ENCODE results near the gene NR1I3.

NR1I3 gene

GRCh38 chr1:161198897-161199431 lies 39.0 kb downstream of the NR1I3 start, which contains the start of gene ADAMTS4:
ADAMTS4 (minus strand) TSS chr1:161199054; CDS start chr1:161198627, 427 bp downstream.
- no peaks in the 10 kb centered on the region for H3K27me3 ChIP-seq (ENCODE audit: insufficient read depth, poor library complexity, severe bottlenecking)
- peaks cover 6% of the 10 kb centered on the region for H3K4me1 ChIP-seq (ENCODE audit: insufficient read depth, poor library complexity, severe bottlenecking)
- no peak within 1 kb of the TSS for H3K4me3 ChIP-seq (ENCODE audit: severe bottlenecking)
- H3K27ac ChIP-seq (ENCODE audit: poor library complexity, severe bottlenecking) = no peak within 1 kb of the TSS
- peaks cover 8% of the 10 kb centered on the region for H3K36me3 ChIP-seq (ENCODE audit: low read depth)
- DNase-seq (ENCODE audit: low spot score) = no peak
- no peaks in the 10 kb centered on the region for H3K9me3 ChIP-seq (ENCODE audit: severe bottlenecking)
- ATAC-seq (ENCODE audit: low read depth) = no peak
- no peak for TF ChIP-seq CTCF (IDR thresholded peaks at IDR 0.05; ENCODE audit: poor library complexity, severe bottlenecking)

DNA sequence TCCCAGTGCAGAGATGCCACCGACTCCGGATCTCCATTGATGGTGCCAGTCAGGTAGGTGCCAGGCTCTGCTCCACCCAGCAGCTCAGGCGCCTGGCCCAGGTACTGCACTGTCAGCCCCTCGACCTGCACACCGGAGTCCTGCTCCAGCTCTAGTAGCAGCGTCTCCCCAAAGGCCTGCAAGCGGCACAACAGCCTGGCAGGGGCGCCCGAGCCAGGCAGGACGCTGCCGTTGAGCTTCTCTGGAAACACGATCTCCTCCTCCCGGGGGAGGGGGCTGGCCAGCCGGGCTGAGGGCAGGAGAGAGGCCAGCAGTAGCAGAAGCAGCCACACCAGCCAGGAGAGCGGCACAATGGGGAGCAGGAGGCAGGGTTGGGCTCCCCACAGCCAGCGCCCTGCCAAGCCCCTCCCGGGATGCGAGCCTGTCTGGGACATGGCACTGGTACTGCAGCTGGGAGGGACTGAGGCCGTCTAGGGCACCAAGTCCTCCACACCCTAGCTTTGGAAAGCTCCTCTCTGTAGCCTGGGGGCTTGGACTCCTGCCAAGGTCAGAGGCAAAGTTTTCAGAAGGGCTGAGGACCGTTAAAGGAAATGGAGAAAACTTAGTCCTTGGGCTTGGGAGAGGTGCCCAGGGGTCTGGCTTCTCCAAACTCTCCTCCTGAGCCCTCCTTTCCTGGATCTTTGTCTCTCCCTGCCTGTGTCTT lies 39.7 kb downstream of the NR1I3 start:
- H3K4me3 ChIP-seq (ENCODE audit: severe bottlenecking) = no peak overlapping the region
- DNase-seq (ENCODE audit: low spot score) (no peak), ATAC-seq (ENCODE audit: low read depth) (peak; percentile 22; the same call in 2 of the 3 replicates)
- no peak overlapping the region for H3K27ac ChIP-seq (ENCODE audit: poor library complexity, severe bottlenecking)
- peaks cover 6% of the 10 kb centered on the region for H3K4me1 ChIP-seq (ENCODE audit: insufficient read depth, poor library complexity, severe bottlenecking)
- no peaks in the 10 kb centered on the region for H3K27me3 ChIP-seq (ENCODE audit: insufficient read depth, poor library complexity, severe bottlenecking)
- no peaks in the 10 kb centered on the region for H3K9me3 ChIP-seq (ENCODE audit: severe bottlenecking)
- TF ChIP-seq CTCF (IDR thresholded peaks at IDR 0.05; ENCODE audit: poor library complexity, severe bottlenecking) = no peak
- H3K36me3 ChIP-seq (ENCODE audit: low read depth) = peaks cover 2% of the 10 kb centered on the region

- Histone ChIP-seq H3K9me3 (ENCODE audit: severe bottlenecking) (no peaks in the 10 kb centered on the region), H3K4me1 (ENCODE audit: insufficient read depth, poor library complexity, severe bottlenecking) (peaks cover 6% of the 10 kb centered on the region), H3K27ac (ENCODE audit: poor library complexity, severe bottlenecking) (no peak overlapping the region), H3K36me3 (ENCODE audit: low read depth) (no peaks in the 10 kb centered on the region; the same call in 1 of the 2 replicates), H3K27me3 (ENCODE audit: insufficient read depth, poor library complexity, severe bottlenecking) (no peaks in the 10 kb centered on the region), H3K4me3 (ENCODE audit: severe bottlenecking) (no peak overlapping the region)
- ATAC-seq (ENCODE audit: low read depth) (no peak), DNase-seq (ENCODE audit: low spot score) (no peak)
- TF ChIP-seq CTCF (IDR thresholded peaks at IDR 0.05; ENCODE audit: poor library complexity, severe bottlenecking) = no peak
These were observed 40.3 kb downstream of the NR1I3 start for GRCh38 chr1:161197560-161198193.

DNA sequence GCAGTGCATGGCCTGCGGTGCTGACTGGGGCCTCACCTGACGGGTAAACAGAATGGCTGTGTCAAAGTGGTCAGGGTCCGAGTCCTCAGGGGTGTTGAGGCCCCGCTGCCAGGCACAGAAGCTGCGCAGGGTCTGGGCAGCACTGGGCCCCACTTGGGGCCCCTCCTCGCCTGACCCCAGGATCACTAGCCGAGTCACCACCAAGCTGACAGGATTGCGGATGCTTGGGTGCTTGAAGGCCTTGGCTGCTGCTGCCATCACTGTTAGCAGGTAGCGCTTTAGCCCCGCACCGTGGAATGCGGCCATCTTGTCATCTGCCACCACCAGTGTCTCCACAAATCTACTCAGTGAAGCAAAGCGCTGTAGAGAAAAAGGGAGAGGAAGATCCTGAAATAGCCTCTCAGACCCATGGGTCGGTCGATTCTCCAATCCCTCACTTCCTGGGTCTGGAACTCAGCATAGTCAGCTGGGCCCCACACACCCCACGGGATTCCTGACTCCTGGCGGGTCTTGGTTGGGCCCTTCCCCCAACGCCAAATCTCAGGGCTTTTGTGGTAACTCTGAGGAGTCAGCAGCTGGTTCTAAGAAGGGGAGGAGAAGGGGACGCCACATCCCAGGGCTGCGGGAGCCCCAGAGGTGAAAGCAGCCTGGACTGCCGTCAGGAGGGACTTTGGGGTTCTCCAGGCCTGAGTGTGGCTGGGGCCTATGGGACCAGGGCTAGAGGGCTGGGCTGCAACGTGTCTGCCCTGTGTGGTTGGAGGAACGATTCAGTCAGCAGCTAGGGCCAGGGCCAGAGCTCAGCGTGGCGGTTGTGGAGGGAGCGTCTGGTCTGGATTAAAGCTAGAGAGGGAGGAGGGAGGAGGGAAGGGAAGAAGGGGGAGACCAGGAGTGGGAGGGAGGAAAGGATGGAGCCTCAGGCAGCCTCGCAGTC lies 41.2 kb downstream of the NR1I3 start:
- TF ChIP-seq CTCF (IDR thresholded peaks at IDR 0.05; ENCODE audit: poor library complexity, severe bottlenecking) = no peak
- Histone ChIP-seq H3K27me3 (ENCODE audit: insufficient read depth, poor library complexity, severe bottlenecking) (no peaks in the 10 kb centered on the region), H3K9me3 (ENCODE audit: severe bottlenecking) (no peaks in the 10 kb centered on the region), H3K36me3 (ENCODE audit: low read depth) (no peaks in the 10 kb centered on the region), H3K4me3 (ENCODE audit: severe bottlenecking) (no peak overlapping the region), H3K4me1 (ENCODE audit: insufficient read depth, poor library complexity, severe bottlenecking) (peaks cover 6% of the 10 kb centered on the region), H3K27ac (ENCODE audit: poor library complexity, severe bottlenecking) (no peak overlapping the region)
- DNase-seq (ENCODE audit: low spot score) (no peak), ATAC-seq (ENCODE audit: low read depth) (no peak)

All from RWPE2 (cell line).